WERI-Rb-1 (cell line): ENCODE results near the gene KDM4C.
A peak's percentile ranks its signal among the peaks of the same experiment; 100 is the strongest.

Experiments used
- DNase-seq: peaks from one replicate; pipeline ENCODE4 v3.0.0-alpha.2; 2020
- H3K27ac ChIP-seq: fragments of 250-450 bp; sonication (Bioruptor Pico); 2 replicates; pipeline ENCODE4 v1.5.1; 2020; ENCODE audit warnings: mild to moderate bottlenecking, moderate library complexity
- H3K27me3 ChIP-seq: fragments of 250-450 bp; sonication (Bioruptor Pico); 2 replicates; pipeline ENCODE4 v1.5.1; 2021; ENCODE audit warnings: mild to moderate bottlenecking, low read depth, moderate library complexity; ENCODE audit not compliant: insufficient read depth, severe bottlenecking
- H3K36me3 ChIP-seq: fragments of 250-450 bp; sonication (Bioruptor Pico); 2 replicates; pipeline ENCODE4 v1.5.1; 2020; ENCODE audit warnings: mild to moderate bottlenecking, moderate library complexity
- H3K4me3 ChIP-seq: 2 replicates; pipeline ENCODE4 v1.5.1; 2011; ENCODE audit warnings: low read depth, mild to moderate bottlenecking, control low read depth, low read length
- H3K9me3 ChIP-seq: fragments of 250-450 bp; sonication (Bioruptor Pico); 2 replicates; pipeline ENCODE4 v1.5.1; 2021; ENCODE audit warnings: mild to moderate bottlenecking, moderate library complexity; ENCODE audit not compliant: severe bottlenecking
- TF ChIP-seq, protein P1 (sequence below): IDR thresholded peaks from 2 replicates; pipeline ENCODE4 v1.5.1; 2011; ENCODE audit warnings: low read depth, mild to moderate bottlenecking, control low read depth, inconsistent platforms, low read length

The KDM4C gene

DNA sequence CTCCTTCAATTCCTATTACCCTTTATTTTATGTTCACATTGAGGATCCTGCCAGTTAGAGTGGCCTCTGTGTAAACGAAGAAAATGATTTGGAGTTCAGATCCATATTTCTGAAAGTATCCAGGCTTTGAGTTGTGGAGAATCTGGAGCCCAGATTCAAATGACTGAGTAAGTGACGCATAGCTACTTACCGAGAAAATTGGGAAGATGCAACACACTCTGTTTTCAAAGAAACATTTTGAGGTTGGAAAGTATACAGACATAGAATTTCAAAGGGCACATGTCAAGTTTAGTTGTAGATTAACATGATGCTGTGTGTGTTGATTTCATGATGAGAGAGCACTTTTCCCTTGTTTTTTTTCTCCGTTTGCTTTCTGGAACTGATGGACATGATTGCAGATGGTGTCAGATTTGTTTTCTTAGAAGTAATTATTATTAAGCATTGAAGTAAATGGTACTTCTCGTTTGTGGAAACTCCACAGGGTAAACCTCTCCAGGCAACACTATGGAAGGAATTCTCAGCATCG is 148.1 kb downstream of the KDM4C start:
- no peaks in the 10 kb centered on the region for H3K27me3 ChIP-seq
- no peaks in the 10 kb centered on the region for H3K36me3 ChIP-seq
- TF ChIP-seq, protein P1, sequence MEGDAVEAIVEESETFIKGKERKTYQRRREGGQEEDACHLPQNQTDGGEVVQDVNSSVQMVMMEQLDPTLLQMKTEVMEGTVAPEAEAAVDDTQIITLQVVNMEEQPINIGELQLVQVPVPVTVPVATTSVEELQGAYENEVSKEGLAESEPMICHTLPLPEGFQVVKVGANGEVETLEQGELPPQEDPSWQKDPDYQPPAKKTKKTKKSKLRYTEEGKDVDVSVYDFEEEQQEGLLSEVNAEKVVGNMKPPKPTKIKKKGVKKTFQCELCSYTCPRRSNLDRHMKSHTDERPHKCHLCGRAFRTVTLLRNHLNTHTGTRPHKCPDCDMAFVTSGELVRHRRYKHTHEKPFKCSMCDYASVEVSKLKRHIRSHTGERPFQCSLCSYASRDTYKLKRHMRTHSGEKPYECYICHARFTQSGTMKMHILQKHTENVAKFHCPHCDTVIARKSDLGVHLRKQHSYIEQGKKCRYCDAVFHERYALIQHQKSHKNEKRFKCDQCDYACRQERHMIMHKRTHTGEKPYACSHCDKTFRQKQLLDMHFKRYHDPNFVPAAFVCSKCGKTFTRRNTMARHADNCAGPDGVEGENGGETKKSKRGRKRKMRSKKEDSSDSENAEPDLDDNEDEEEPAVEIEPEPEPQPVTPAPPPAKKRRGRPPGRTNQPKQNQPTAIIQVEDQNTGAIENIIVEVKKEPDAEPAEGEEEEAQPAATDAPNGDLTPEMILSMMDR = no peak
- H3K27ac ChIP-seq = no peak overlapping the region
- H3K9me3 ChIP-seq = no peaks in the 10 kb centered on the region
- H3K4me3 ChIP-seq = no peak overlapping the region
- DNase-seq = no peak

DNA sequence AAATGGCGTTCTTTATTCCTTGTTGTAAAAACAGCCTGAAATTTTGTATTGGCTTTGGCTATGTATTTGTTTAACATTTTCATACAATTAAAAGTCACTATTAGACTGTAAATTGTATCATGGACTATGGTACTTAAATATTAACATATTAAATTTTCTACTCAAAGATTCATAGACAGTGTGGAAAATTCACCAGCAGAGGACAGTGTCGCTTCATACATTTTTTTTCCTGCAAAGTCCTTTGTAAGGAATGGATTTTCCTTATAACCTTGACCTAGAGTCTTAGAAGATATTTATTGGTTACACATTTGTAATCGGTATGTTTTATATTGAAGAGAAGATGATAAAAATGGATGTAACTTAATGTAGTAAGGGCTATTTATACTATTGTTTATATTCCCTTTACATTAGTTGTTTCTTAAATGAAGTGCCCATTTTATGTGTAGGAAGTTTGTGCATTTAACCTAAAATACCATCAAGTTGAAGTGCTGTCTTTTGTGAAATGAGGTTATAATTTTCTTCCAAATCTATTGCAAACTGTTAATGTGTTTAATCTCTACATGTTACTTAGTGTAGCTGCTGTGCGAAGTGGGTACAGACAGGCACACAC is 150.1 kb downstream of the KDM4C start:
- no peak overlapping the region for H3K27ac ChIP-seq
- H3K36me3 ChIP-seq = no peaks in the 10 kb centered on the region
- no peaks in the 10 kb centered on the region for H3K9me3 ChIP-seq
- no peak for DNase-seq
- TF ChIP-seq, protein P1 = peak; percentile 34; the same call in 1 of the 2 replicates
- H3K27me3 ChIP-seq = no peaks in the 10 kb centered on the region
- H3K4me3 ChIP-seq = no peak overlapping the region

DNA sequence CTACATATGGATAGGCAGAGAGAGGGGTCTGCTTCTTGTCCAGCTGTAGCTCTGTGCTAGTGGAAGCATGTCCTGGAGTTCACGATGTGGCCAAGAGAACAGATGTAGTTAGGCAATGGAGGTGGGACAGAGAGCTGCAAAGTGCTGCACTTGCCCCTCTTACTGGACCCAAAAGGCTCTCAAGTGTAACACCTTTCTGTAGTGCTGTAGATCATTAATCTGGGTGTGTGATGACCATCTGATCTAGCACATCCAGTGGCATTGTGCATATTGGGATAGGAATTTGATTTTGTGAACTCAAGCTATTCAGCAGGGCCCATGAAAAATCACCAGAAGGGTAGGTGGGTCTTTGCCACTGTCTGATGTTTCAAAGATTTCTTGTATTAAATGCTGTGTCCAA is 151.4 kb downstream of the KDM4C start:
- TF ChIP-seq, protein P1 = no peak
- no peaks in the 10 kb centered on the region for H3K27me3 ChIP-seq
- H3K36me3 ChIP-seq = no peaks in the 10 kb centered on the region
- no peak overlapping the region for H3K4me3 ChIP-seq
- H3K9me3 ChIP-seq = no peaks in the 10 kb centered on the region
- H3K27ac ChIP-seq = no peak overlapping the region
- DNase-seq = no peak

DNA sequence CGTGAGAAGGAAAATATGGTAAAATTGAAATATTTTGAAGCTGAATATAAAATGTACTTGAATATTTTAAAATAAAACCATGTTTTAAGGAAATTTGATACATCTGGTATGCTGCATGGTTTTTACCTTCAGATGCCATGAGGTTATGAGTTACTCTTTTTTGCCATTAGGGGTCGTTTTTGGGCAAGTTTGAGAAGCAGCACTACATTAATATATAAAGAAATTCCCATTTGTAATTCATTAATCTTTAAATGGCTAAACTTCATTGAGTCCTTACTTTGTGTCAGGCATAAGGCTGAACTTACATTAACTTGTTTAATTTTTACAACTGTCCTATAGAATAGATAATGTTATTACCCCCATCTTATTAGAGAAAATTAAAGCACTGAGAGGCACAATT is 152.3 kb downstream of the KDM4C start:
- Histone ChIP-seq H3K27me3 (no peaks in the 10 kb centered on the region), H3K9me3 (no peaks in the 10 kb centered on the region), H3K4me3 (no peak overlapping the region), H3K36me3 (no peaks in the 10 kb centered on the region), H3K27ac (no peak overlapping the region)
- TF ChIP-seq, protein P1 = no peak
- DNase-seq = no peak

DNA sequence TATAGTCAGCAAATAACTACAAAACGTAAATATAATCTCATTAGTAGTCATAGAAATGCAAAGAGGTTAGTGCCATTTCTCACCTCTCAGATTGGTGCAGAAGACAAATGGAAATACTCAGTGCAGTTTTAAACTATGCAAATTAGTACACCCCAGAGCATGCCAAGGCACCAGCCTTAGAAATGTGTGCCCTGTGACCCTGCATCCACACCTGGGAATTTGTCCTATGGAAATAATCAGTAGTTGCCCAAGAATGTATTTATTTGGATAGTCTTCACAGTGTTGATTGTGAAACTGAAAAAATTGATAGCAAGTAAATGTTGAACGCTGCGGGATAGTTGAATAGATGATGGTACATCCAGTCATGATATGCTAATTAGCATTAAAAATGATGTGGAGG is 152.7 kb downstream of the KDM4C start:
- TF ChIP-seq, protein P1 = no peak

More for the DNA sequence above, 152.7 kb downstream of the KDM4C start:
- DNase-seq = no peak
- no peak overlapping the region for H3K4me3 ChIP-seq
- H3K36me3 ChIP-seq = no peaks in the 10 kb centered on the region
- no peaks in the 10 kb centered on the region for H3K27me3 ChIP-seq
- H3K9me3 ChIP-seq = no peaks in the 10 kb centered on the region
- no peak overlapping the region for H3K27ac ChIP-seq
